Lower leg skin (tissue), 3 donors: ENCODE results near the gene NAB1.

Experiments
- CTCF ChIP-seq, 3 donors: fragments of 450-650 bp; IDR thresholded peaks; one replicate each; pipeline ENCODE4 v1.5.1; 2016; ENCODE audit warnings: antibody characterized with exemption in 3 of 3, mild to moderate bottlenecking in 3 of 3, moderate library complexity in 2 of 3
- POLR2A ChIP-seq, 2 donors: fragments of 450-650 bp; IDR thresholded peaks; one replicate each; pipeline ENCODE4 v1.6.1; 2016 to 2017; ENCODE audit warnings: antibody characterized with exemption in 2 of 2, mild to moderate bottlenecking in 1 of 2, moderate library complexity in 1 of 2

- TF ChIP-seq CTCF (IDR thresholded peaks at IDR 0.05): no peak
- no peak for TF ChIP-seq POLR2A (IDR thresholded peaks at IDR 0.05)
Observed at GRCh38 chr2:190655570-190655969, 6.7 kb downstream of the NAB1 start.
